Ishikawa (cell line): Measurements from ENCODE around the gene NR1D1.
A peak's percentile ranks its signal among the peaks of the same experiment; 100 is the strongest.

Experiments used
- CEBPB ChIP-seq: IDR thresholded peaks from 2 replicates; pipeline ENCODE4 v1.6.1; 2012
- CREB1 ChIP-seq: IDR thresholded peaks from 2 replicates; pipeline ENCODE4 v1.6.1; 2012; ENCODE audit warnings: low read depth
- EGR1 ChIP-seq: IDR thresholded peaks from 2 replicates; pipeline ENCODE4 v1.6.1; 2012
- EP300 ChIP-seq: IDR thresholded peaks from 2 replicates; pipeline ENCODE4 v1.6.1; 2012; ENCODE audit warnings: borderline replicate concordance
- FOXM1 ChIP-seq: IDR thresholded peaks from 2 replicates; pipeline ENCODE4 v1.6.1; 2012; ENCODE audit warnings: low read depth, borderline replicate concordance
- NFIC ChIP-seq: IDR thresholded peaks from 2 replicates; pipeline ENCODE4 v1.6.1; 2012
- RAD21 ChIP-seq: IDR thresholded peaks from 2 replicates; pipeline ENCODE4 v1.6.1; 2012; ENCODE audit warnings: low read depth
- TAF1 ChIP-seq: IDR thresholded peaks from 2 replicates; pipeline ENCODE4 v1.6.1; 2012; ENCODE audit warnings: low read depth, mild to moderate bottlenecking
- TCF12 ChIP-seq: IDR thresholded peaks from 2 replicates; pipeline ENCODE4 v1.6.1; 2012; ENCODE audit warnings: low read depth
- TEAD4 ChIP-seq: IDR thresholded peaks from 2 replicates; pipeline ENCODE4 v1.6.1; 2012
- YY1 ChIP-seq: IDR thresholded peaks from 2 replicates; pipeline ENCODE4 v1.6.1; 2012; ENCODE audit warnings: low read depth
- ZBTB7A ChIP-seq: IDR thresholded peaks from 2 replicates; pipeline ENCODE4 v1.6.1; 2012; ENCODE audit warnings: low read depth
- TF ChIP-seq, protein P1 (sequence below): IDR thresholded peaks from 2 replicates; pipeline ENCODE4 v1.6.1; 2012
- TF ChIP-seq, protein P2 (sequence below): IDR thresholded peaks from 2 replicates; pipeline ENCODE4 v1.6.1; 2012
- TF ChIP-seq, protein P3 (sequence below): IDR thresholded peaks from 2 replicates; pipeline ENCODE4 v1.6.1; 2012; ENCODE audit warnings: low read depth, mild to moderate bottlenecking

Gene NR1D1

DNA sequence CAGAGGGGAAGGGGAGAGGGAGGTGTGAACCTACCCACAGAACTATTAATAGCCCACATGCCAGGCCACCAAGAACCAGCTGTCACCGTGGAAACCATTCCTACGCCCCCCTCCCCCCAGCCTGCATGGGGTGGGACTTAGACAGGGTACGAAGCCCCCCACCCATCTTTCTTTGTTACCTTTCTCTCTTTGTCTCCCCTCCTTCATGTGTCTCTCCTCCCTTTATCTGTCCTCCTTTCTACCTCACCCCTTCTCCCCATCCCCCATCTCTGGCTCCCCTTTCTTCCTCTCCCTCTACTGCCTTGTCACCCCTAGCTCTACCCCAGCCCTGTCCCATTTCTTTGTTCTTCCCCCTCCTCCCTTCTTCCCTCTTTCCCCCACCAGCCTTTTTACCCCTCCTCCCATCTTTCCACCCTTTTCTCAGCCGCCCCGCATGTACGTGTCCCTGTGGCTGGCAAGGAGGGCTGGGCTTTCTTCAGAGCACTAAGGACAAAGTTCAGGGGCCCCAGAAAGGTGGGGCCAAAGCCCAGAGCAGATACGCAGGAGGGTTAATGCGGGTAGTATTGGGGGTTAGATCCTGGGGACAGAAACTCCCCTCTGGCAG is 29.6 kb downstream of the NR1D1 start:
- TF ChIP-seq CREB1 (no peak), FOXM1 (no peak), TEAD4 (no peak), EGR1 (no peak), ZBTB7A (no peak), TAF1 (no peak), EP300 (no peak), RAD21 (no peak), CEBPB (no peak), TCF12 (no peak), YY1 (no peak), NFIC (no peak)
- TF ChIP-seq, protein P1, sequence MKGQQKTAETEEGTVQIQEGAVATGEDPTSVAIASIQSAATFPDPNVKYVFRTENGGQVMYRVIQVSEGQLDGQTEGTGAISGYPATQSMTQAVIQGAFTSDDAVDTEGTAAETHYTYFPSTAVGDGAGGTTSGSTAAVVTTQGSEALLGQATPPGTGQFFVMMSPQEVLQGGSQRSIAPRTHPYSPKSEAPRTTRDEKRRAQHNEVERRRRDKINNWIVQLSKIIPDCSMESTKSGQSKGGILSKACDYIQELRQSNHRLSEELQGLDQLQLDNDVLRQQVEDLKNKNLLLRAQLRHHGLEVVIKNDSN, result no peak
- TF ChIP-seq, protein P2, sequence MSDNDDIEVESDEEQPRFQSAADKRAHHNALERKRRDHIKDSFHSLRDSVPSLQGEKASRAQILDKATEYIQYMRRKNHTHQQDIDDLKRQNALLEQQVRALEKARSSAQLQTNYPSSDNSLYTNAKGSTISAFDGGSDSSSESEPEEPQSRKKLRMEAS, result no peak
- TF ChIP-seq, protein P3, sequence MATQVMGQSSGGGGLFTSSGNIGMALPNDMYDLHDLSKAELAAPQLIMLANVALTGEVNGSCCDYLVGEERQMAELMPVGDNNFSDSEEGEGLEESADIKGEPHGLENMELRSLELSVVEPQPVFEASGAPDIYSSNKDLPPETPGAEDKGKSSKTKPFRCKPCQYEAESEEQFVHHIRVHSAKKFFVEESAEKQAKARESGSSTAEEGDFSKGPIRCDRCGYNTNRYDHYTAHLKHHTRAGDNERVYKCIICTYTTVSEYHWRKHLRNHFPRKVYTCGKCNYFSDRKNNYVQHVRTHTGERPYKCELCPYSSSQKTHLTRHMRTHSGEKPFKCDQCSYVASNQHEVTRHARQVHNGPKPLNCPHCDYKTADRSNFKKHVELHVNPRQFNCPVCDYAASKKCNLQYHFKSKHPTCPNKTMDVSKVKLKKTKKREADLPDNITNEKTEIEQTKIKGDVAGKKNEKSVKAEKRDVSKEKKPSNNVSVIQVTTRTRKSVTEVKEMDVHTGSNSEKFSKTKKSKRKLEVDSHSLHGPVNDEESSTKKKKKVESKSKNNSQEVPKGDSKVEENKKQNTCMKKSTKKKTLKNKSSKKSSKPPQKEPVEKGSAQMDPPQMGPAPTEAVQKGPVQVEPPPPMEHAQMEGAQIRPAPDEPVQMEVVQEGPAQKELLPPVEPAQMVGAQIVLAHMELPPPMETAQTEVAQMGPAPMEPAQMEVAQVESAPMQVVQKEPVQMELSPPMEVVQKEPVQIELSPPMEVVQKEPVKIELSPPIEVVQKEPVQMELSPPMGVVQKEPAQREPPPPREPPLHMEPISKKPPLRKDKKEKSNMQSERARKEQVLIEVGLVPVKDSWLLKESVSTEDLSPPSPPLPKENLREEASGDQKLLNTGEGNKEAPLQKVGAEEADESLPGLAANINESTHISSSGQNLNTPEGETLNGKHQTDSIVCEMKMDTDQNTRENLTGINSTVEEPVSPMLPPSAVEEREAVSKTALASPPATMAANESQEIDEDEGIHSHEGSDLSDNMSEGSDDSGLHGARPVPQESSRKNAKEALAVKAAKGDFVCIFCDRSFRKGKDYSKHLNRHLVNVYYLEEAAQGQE, result no peak

DNA sequence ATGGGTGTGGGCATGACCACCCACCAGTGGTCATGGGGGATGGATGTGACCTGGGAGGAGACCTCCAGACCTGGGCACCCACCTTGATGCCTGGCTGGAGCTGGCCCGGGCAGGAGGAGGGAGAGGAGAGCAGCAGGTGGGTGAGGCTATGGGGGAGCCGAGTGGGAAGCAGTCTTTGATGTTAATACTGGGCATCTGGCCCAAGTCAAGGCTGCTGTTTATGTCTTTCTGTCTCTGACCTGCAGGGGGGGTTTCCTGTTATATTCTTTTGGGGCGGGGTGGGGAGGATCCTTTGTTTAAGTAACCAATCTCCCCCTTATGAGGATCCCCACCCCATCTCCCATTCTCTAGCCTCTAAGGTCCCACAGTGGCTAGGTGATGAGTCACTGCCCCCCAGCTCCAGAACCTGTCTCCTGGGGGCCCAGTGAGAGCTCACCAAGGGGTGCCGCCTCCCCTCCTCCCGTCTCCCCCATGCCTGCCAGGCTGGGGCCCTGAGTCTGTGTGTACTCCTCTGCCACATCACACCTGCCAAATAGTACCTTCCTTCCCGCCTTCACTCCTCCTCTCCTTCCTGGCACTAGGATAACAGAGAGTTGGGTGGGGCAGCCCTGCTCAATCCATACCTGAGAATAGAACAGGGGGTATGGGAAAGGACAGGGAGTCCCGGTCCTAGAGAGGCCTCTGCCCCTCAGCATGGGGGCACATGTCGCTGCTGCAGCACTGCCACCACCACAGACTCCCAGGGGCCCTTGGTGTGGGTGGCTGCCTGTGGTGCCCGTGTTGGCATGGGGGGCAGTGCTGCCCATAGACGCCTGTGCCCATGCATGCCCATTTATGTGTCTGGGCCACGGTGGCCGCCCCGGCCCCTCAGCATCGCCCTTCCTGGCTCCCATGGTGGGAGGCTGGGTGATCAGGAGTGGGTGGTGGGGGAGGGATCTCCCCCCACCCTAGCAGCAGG is 30.4 kb downstream of the NR1D1 start:
- TF ChIP-seq CREB1 (no peak), TAF1 (no peak), RAD21 (no peak), FOXM1 (no peak), YY1 (no peak), TEAD4 (no peak), EP300 (no peak), NFIC (no peak), CEBPB (no peak)
- TF ChIP-seq, protein P2, result no peak
- TF ChIP-seq, protein P1, result no peak
- TF ChIP-seq, protein P3, result no peak

DNA sequence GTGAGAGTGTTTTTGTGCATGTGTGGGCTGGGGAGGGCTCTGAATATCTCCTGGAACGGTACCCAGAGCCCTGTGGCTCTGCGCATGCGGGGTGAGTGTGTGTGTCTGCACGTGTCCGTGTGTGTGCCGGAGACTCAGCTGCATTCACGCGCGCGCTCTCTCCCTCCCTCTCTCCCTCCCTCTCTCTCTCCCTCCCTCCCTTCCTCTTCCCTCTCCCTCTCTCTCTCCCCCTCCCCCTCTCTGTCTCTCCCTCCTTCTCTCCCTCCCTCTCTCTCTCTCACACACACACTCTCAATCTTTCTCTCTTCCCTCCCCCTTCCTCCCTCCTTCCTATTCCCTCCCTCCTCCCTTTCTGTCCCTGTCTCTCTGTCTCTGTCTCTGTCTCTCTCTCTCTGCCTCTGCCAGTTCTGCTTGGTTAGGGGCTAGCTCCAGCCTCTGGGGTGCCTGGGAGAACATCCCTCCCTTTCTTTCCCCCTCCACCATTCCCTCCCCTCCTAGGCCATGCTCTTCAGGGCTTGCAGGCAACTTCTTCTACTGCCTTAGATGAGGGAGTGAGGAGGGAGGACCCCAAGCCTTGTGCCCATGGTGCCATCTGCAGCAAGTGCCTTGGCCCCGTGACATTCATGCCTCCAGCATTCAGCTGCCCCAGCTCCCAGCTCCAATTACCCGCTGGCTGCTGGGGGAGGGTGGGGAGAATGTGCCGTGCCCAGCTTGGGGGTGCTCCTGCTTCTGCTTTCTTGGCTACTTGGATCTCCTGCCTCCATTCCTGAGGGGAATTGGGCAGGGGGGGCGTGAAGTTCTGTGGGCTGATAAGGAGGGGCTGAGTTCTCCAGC is 31.3 kb downstream of the NR1D1 start:
- TF ChIP-seq, protein P1, result peak; percentile 42; the same call in 1 of the 2 replicates
- no peak for TF ChIP-seq TCF12
- no peak for TF ChIP-seq EGR1
- TF ChIP-seq, protein P3, result no peak
- TF ChIP-seq, protein P2, result peak; percentile 79
